CD14-positive monocyte (primary cell): ENCODE measurements around the gene HOXD12. TPM values are rescaled to one million over a fixed set of nuclear protein-coding genes. Genes with fewer than 3 reads are reported as not detected.

ENCODE experiments used
- DNase-seq, 3 donors: peaks; one replicate each; pipeline ENCODE4 v3.0.0-alpha.2; 2011 to 2022
- H2AFZ ChIP-seq: 2 replicates; pipeline ENCODE4 v1.6.0; 2012; ENCODE audit warnings: mild to moderate bottlenecking, low read depth, low read length, inconsistent platforms; ENCODE audit not compliant: insufficient read depth, poor library complexity, severe bottlenecking
- H3K27ac ChIP-seq, 2 donors: 1 replicate in 1 of 2; 2 replicates in 1 of 2; pipeline ENCODE4 v1.5.1; 2012 to 2013; ENCODE audit warnings: low read length in 2 of 2, control low read depth in 1 of 2, inconsistent platforms in 1 of 2, low read depth in 1 of 2, mild to moderate bottlenecking in 1 of 2
- H3K27me3 ChIP-seq, 2 donors: one replicate each; pipeline versions ENCODE4 v1.6.0 to v1.6.1; 2011 to 2013; ENCODE audit warnings: low read length in 2 of 2; ENCODE audit not compliant: control insufficient read depth in 2 of 2, insufficient read depth in 2 of 2
- H3K36me3 ChIP-seq, 2 donors: replicated peaks in 1 of 2; 1 replicate in 1 of 2; 2 replicates in 1 of 2; pipeline versions ENCODE4 v1.5.1 to v1.6.1; 2012 to 2013; ENCODE audit warnings: low read length in 2 of 2, control low read depth in 1 of 2, inconsistent platforms in 1 of 2, mild to moderate bottlenecking in 1 of 2; ENCODE audit not compliant: insufficient read depth in 2 of 2, control insufficient read depth in 1 of 2
- H3K4me1 ChIP-seq, 2 donors: 1 replicate in 1 of 2; 2 replicates in 1 of 2; pipeline versions ENCODE4 v1.5.1 to v1.6.1; 2012 to 2013; ENCODE audit warnings: low read length in 2 of 2, control low read depth in 1 of 2, inconsistent platforms in 1 of 2, mild to moderate bottlenecking in 1 of 2, moderate library complexity in 1 of 2; ENCODE audit not compliant: insufficient read depth in 2 of 2, control insufficient read depth in 1 of 2
- H3K4me2 ChIP-seq: replicated peaks from 2 replicates; pipeline ENCODE3; 2012; ENCODE audit warnings: low read length, moderate library complexity, mild to moderate bottlenecking; ENCODE audit not compliant: poor library complexity, severe bottlenecking; ENCODE audit errors: extremely low read depth
- H3K4me3 ChIP-seq, 3 experiments: fragments of 200-600 bp in 1 of 3; sonication (generic) in 1 of 3; replicated peaks in 1 of 3; 1 replicate in 2 of 3; 2 replicates in 1 of 3; pipeline ENCODE4 v1.5.1; 2011 to 2013; ENCODE audit warnings: low read length in 3 of 3, mild to moderate bottlenecking in 3 of 3, control low read depth in 2 of 3, low read depth in 2 of 3, inconsistent platforms in 1 of 3, moderate library complexity in 1 of 3
- H3K79me2 ChIP-seq: 2 replicates; pipeline ENCODE4 v1.6.0; 2012; ENCODE audit warnings: mild to moderate bottlenecking, control low read depth, inconsistent platforms, low read length, moderate library complexity; ENCODE audit not compliant: insufficient read depth
- H3K9ac ChIP-seq: 2 replicates; pipeline ENCODE4 v1.6.0; 2017; ENCODE audit warnings: low read length, mild to moderate bottlenecking; ENCODE audit not compliant: insufficient read depth, poor library complexity, severe bottlenecking
- H3K9me3 ChIP-seq, 2 donors: replicated peaks in 1 of 2; 1 replicate in 1 of 2; 2 replicates in 1 of 2; pipeline versions ENCODE4 v1.5.1 to v1.6.1; 2012 to 2013; ENCODE audit warnings: low read length in 2 of 2, control low read depth in 1 of 2; ENCODE audit not compliant: control insufficient read depth in 1 of 2, insufficient read depth in 1 of 2
- H4K20me1 ChIP-seq: 2 replicates; pipeline ENCODE4 v1.6.0; 2012; ENCODE audit warnings: mild to moderate bottlenecking, low read length, control low read depth, moderate library complexity; ENCODE audit not compliant: insufficient read depth
- H3K27ac Mint-ChIP-seq, 7 donors: one replicate each; pipeline ENCODE4 v1.8.0; 2020; ENCODE audit warnings: mild to moderate bottlenecking in 7 of 7, mixed read lengths in 7 of 7, moderate library complexity in 6 of 7, inconsistent platforms in 2 of 7
- H3K27me3 Mint-ChIP-seq, 3 donors: one replicate each; pipeline ENCODE4 v1.8.0; 2021 to 2022; ENCODE audit warnings: low read depth in 3 of 3, mild to moderate bottlenecking in 3 of 3, mixed read lengths in 3 of 3, moderate library complexity in 3 of 3, inconsistent platforms in 1 of 3
- H3K36me3 Mint-ChIP-seq, 2 donors: one replicate each; pipeline ENCODE4 v1.8.0; 2020; ENCODE audit warnings: mixed read lengths in 2 of 2, inconsistent platforms in 1 of 2, mild to moderate bottlenecking in 1 of 2
- H3K4me1 Mint-ChIP-seq: one replicate; pipeline ENCODE4 v1.8.0; 2020; ENCODE audit warnings: mild to moderate bottlenecking, mixed read lengths
- H3K4me3 Mint-ChIP-seq, 2 donors: one replicate each; pipeline ENCODE4 v1.8.0; 2020; ENCODE audit warnings: mild to moderate bottlenecking in 2 of 2, mixed read lengths in 2 of 2, moderate library complexity in 1 of 2
- H3K9me3 Mint-ChIP-seq, 7 donors: one replicate each; pipeline ENCODE4 v1.8.0; 2020 to 2022; ENCODE audit warnings: mixed read lengths in 7 of 7, mild to moderate bottlenecking in 6 of 7, moderate library complexity in 6 of 7, inconsistent platforms in 2 of 7
- WGBS: methylation state at CpG from one replicate; pipeline ENCODE4 v1.1.5; 2013; ENCODE audit warnings: missing lambda C conversion rate; ENCODE audit not compliant: insufficient coverage; 5-methylcytosine and 5-hydroxymethylcytosine counted together
- intact Hi-C, 2 donors: fragments of 100-400 bp; cut with micrococcal nuclease; formaldehyde crosslinking; loops; one replicate each; pipeline versions ENCODE4 v1.15.0 to v1.15.1; 2023
- polyA plus RNA-seq, 3 donors: library from polyadenylated mRNA; depleted of rRNA in 1 of 3; unstranded in 2 of 3; stranded (reverse) in 1 of 3; fragments of 300-500 nt in 2 of 3; fragments of >200 nt in 1 of 3; fragmentation: Illumina TruSeq in 2 of 3; gene quantifications; 1 replicate in 2 of 3; 2 replicates in 1 of 3; pipeline ENCODE4 v1.2.3, GENCODE V29; 2012 to 2021
- TF ChIP-seq, protein P1 (sequence below): fragments of 200-600 bp; IDR thresholded peaks from one replicate; pipeline ENCODE4 v1.8.0; 2022; ENCODE audit warnings: antibody characterized with exemption, mild to moderate bottlenecking

The HOXD12 gene
- polyA plus RNA-seq, 3 donors: not detected

DNA sequence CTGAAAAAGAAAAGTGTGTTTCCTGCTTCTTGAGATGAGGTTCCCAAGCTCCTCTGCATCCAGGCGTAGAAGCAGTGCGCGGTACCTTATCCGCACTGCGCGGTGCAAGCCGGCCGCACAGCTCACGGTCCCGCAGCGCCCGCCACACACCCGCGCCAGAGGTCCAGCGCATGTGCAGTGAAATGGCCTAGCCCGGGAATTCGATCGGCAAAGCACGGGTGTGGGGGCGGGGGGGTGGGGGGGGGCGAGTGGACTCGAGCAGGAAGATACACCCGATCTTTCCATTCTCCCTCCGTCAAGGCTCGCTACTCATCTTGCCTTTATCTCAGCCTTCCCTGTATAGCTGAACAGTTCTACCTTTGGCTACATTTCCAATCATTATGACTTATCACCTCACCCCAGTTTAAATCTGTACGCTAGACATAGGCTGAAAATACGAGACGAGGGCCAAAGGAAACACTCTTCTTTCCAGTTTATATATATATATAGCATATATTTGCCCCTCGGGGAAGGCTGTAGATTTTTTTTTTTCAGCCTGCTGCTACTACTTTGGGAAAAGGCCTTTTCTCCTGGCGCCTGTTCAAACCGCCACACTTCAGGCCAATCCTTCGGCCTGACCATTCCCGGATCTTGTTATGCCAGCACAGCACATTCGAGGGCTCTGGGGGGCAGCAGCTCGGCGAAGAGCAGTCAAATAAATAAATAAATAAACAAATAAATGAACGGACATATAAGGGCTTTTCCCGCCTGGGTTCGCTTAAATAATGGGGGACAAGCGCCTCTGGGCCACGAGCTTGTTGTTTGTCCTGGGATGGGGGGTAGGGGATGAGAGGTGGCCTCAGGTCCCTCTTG, 40.3 kb downstream of the HOXD12 start:
- WGBS: 17% methylated on average over 19 of the region's 41 CpGs
- H2AFZ ChIP-seq: no peak overlapping the region

More for the DNA sequence above, 40.3 kb downstream of the HOXD12 start:
- H3K9me3 ChIP-seq: peaks cover 7 to 42% of the 10 kb centered on the region in 2 donors
- peaks cover 17 to 19% of the 10 kb centered on the region in 2 donors for H3K4me1 ChIP-seq
- TF ChIP-seq, protein P1, sequence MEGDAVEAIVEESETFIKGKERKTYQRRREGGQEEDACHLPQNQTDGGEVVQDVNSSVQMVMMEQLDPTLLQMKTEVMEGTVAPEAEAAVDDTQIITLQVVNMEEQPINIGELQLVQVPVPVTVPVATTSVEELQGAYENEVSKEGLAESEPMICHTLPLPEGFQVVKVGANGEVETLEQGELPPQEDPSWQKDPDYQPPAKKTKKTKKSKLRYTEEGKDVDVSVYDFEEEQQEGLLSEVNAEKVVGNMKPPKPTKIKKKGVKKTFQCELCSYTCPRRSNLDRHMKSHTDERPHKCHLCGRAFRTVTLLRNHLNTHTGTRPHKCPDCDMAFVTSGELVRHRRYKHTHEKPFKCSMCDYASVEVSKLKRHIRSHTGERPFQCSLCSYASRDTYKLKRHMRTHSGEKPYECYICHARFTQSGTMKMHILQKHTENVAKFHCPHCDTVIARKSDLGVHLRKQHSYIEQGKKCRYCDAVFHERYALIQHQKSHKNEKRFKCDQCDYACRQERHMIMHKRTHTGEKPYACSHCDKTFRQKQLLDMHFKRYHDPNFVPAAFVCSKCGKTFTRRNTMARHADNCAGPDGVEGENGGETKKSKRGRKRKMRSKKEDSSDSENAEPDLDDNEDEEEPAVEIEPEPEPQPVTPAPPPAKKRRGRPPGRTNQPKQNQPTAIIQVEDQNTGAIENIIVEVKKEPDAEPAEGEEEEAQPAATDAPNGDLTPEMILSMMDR: no peak
- Mint-ChIP-seq H3K36me3 (peaks cover 0 to 10% of the 10 kb centered on the region in 2 donors), H3K27me3 (peaks cover 93 to 100% (median 93%) of the 10 kb centered on the region in 3 donors), H3K4me1 (peaks cover 31% of the 10 kb centered on the region), H3K4me3 (peak overlapping the region in 1 of 2 donors; percentile 87), H3K9me3 (peaks cover 0 to 34% (median 26%) of the 10 kb centered on the region in 7 donors), H3K27ac (no peak overlapping the region)
- no peaks in the 10 kb centered on the region for H3K36me3 ChIP-seq
- no peak overlapping the region for H3K27ac ChIP-seq
- H3K9ac ChIP-seq: no peak overlapping the region
- peak overlapping the region in 1 of 3 experiments; percentile 51 for H3K4me3 ChIP-seq
- no peaks in the 10 kb centered on the region for H3K79me2 ChIP-seq
- H3K27me3 ChIP-seq: peaks cover 93 to 96% of the 10 kb centered on the region in 2 donors
- H4K20me1 ChIP-seq: no peaks in the 10 kb centered on the region
- peak overlapping the region; percentile 65 for H3K4me2 ChIP-seq
- intact Hi-C loops: loop anchor here in 1 of 2 donors (5.0 kb wide), 1 partner anchor 317 kb away; no protein-coding TSS in a partner anchor
- DNase-seq: no peak
